ENCODE measurements around the gene DOC2B.

DOC2B gene

DNA sequence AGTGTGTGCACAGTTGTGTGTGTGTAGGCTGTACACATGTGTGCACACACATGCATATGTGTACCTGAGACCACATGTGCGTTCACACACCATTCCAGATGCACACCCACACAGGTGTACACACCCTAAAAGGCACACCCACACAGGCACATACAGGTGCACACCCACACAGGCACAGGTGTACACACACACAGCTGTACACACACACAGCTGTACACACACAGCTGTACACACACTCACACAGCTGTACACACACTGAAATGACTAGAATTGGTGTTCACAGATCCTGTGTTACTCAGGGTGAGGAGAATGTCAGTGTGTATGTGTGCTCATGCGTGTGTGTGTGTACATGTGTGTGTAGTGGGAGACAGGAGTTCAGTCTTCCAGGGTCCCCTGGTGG is 15.9 kb upstream of the DOC2B start:
- Histone ChIP-seq H2AFZ (ENCODE audit: insufficient read depth, low read length, poor library complexity) (no peak overlapping the region), H4K12ac (ENCODE audit: low read depth, low read length) (no peak overlapping the region), H3K4me1 (ENCODE audit: control insufficient read depth in 1 of 2, insufficient read depth in 2 of 2, low read length in 2 of 2) (no peaks in the 10 kb centered on the region), H2BK5ac (ENCODE audit: low read depth, low read length, poor library complexity) (no peak overlapping the region), H3K79me1 (ENCODE audit: low read length) (no peaks in the 10 kb centered on the region), H3K27ac (ENCODE audit: low read depth, low read length) (no peak overlapping the region), H2AK5ac (ENCODE audit: low read length) (no peak overlapping the region), H3K4me2 (ENCODE audit: low read length) (no peak overlapping the region), H2BK120ac (ENCODE audit: insufficient read depth, low read length, poor library complexity) (no peak overlapping the region), H4K8ac (ENCODE audit: low read depth, low read length) (no peak overlapping the region), H3K23ac (ENCODE audit: low read length) (no peak overlapping the region), H3K79me2 (ENCODE audit: control insufficient read depth, insufficient read depth, low read length, poor library complexity) (no peaks in the 10 kb centered on the region), H3K36me3 (ENCODE audit: control insufficient read depth in 1 of 2, insufficient read depth in 2 of 2, low read length in 2 of 2) (no peaks in the 10 kb centered on the region), H3K18ac (ENCODE audit: low read length) (no peak overlapping the region), H3K4me3 (ENCODE audit: low read depth, low read length) (no peak overlapping the region), H3K4ac (ENCODE audit: low read depth, low read length) (no peak overlapping the region), H4K91ac (ENCODE audit: low read depth, low read length) (no peak overlapping the region), H3K27me3 (ENCODE audit: insufficient read depth, low read length) (no peaks in the 10 kb centered on the region), H3K9ac (ENCODE audit: low read length) (no peak overlapping the region), H2BK12ac (ENCODE audit: low read length) (no peak overlapping the region), H3K14ac (ENCODE audit: low read length) (no peak overlapping the region), H3K9me3 (ENCODE audit: insufficient read depth, low read depth, low read length) (peaks cover 4% of the 10 kb centered on the region)
- DNase-seq, result no peak
- WGBS (ENCODE audit: extremely low coverage, insufficient coverage, insufficient read length), result no CpG with 5 or more reads among the region's 2 CpGs

DNA sequence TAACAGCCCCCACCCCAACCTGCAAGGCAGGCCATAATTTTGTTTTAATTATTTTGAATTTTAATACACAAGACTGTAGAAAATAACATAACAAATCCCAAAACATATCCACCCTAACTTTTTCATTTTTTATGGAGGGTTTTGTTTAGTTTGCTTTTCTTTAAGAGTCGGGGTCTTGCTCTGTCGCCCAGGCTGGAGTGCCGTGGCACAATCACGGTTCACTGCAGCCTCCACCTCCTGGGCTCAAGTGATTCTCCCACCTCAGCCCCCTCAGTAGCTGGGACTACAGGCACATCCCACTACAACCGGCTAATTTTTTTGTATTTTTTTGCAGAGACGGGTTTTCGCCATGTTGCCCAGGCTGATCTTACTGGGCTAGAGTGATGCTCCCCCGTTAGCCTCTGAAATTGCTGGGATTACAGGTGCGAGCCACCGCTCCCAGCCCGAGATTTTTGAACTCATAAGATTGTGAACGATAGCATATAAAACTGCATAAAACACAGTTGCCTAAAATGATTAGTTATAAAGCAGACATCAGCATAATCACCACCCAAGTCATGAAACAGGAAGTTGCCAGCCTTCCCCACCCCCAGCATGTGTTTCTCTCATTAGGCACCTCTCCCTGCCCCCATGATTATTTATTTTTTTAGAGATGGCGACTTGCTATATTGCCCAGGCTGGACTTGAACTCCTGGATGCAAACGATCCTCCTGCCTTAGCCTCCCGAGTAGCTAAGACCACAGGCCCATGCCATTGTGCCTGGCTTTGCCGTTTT is 13.6 kb upstream of the DOC2B start:
- H4K8ac ChIP-seq (ENCODE audit: low read depth, low read length), result no peak overlapping the region
- no peak overlapping the region for H3K18ac ChIP-seq (ENCODE audit: low read length)
- H3K79me1 ChIP-seq (ENCODE audit: low read length), result no peaks in the 10 kb centered on the region
- H3K36me3 ChIP-seq (ENCODE audit: control insufficient read depth in 1 of 2, insufficient read depth in 2 of 2, low read length in 2 of 2), result no peaks in the 10 kb centered on the region
- no peaks in the 10 kb centered on the region for H3K79me2 ChIP-seq (ENCODE audit: control insufficient read depth, insufficient read depth, low read length, poor library complexity)
- WGBS (ENCODE audit: extremely low coverage, insufficient coverage, insufficient read length), result no CpG with 5 or more reads among the region's 16 CpGs
- no peak overlapping the region for H3K9ac ChIP-seq (ENCODE audit: low read length)
- H4K12ac ChIP-seq (ENCODE audit: low read depth, low read length), result no peak overlapping the region
- H3K27me3 ChIP-seq (ENCODE audit: insufficient read depth, low read length), result no peaks in the 10 kb centered on the region
- H2BK12ac ChIP-seq (ENCODE audit: low read length), result no peak overlapping the region
- no peak overlapping the region for H2BK5ac ChIP-seq (ENCODE audit: low read depth, low read length, poor library complexity)
- H3K4me3 ChIP-seq (ENCODE audit: low read depth, low read length), result no peak overlapping the region
- H2BK120ac ChIP-seq (ENCODE audit: insufficient read depth, low read length, poor library complexity), result no peak overlapping the region
- no peak overlapping the region for H4K91ac ChIP-seq (ENCODE audit: low read depth, low read length)
- no peak overlapping the region for H2AFZ ChIP-seq (ENCODE audit: insufficient read depth, low read length, poor library complexity)
- no peak overlapping the region for H3K27ac ChIP-seq (ENCODE audit: low read depth, low read length)
- H3K4me2 ChIP-seq (ENCODE audit: low read length), result no peak overlapping the region
- H3K4ac ChIP-seq (ENCODE audit: low read depth, low read length), result no peak overlapping the region
- H3K9me3 ChIP-seq (ENCODE audit: insufficient read depth, low read depth, low read length), result peaks cover 3% of the 10 kb centered on the region
- DNase-seq, result no peak
- H3K4me1 ChIP-seq (ENCODE audit: control insufficient read depth in 1 of 2, insufficient read depth in 2 of 2, low read length in 2 of 2), result no peaks in the 10 kb centered on the region
- no peak overlapping the region for H3K23ac ChIP-seq (ENCODE audit: low read length)
- no peak overlapping the region for H3K14ac ChIP-seq (ENCODE audit: low read length)
- no peak overlapping the region for H2AK5ac ChIP-seq (ENCODE audit: low read length)

DNA sequence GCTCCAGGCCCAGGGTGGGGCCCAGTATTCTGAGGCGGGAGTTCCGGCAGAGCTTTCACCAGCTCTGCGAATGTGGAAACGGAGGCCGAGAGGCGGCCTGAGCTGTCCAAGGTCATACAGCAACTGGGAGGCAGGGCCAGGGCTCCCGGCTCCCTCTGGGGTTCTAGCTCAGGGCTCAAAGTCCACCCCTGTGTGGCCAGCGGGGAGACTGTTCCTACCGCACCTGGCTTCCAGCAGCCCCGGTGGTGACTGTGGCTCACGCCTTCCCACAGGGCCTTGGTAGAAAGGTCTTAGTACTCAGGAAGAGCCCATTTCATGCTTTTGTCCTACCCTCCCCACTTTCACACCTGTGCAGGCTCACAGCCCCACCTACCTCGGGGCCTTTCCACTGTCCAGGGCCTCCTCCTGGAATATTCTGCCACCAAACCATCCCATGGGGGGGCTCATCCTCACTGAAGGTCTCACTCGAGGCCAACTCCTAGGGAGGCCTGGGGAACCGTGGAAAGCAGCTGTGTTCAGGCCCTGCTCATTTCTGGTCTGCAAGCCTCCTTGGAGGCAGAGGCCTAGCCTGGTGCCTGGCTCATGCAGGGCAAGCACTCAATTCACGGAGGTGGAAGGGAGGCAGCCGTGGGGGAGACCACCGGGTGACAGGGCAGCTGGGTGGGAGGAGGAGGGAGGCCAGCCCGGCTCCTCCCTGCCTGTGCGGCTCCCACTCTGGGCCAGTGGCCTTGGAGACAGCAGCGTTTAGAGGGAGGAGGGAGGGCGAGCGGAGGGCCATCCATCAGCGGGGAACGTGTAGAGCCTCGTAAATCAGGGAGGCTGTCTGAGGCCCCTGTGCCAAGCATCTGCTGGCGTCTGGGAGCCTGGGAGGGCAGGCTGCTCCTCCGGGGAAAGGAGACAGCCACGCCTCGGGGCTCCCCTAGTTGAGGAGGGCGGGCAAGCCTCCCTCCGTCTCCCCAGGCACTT is 12.7 kb upstream of the DOC2B start:
- H2AK5ac ChIP-seq (ENCODE audit: low read length), result no peak overlapping the region
- H2BK5ac ChIP-seq (ENCODE audit: low read depth, low read length, poor library complexity), result no peak overlapping the region
- no peak overlapping the region for H4K12ac ChIP-seq (ENCODE audit: low read depth, low read length)

DNA sequence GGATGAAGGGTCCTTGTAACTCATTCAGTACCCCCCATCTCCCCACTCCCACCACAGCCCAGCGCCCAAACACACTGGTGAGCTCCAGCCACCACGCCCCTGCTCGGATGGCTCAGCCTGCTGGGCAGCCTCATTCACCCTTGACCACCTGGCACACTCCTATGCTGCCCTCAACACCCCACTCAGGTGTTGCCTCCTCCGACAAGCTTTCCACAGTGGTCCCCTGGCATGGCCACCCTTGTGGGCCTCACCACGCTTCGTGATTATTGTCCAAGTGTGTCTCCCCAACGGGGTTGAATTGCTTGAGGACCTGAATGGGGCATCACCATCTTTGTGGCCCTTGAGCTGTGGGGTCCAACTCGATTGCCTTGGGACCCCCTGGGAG is 12.0 kb upstream of the DOC2B start:
- Histone ChIP-seq H3K79me1 (ENCODE audit: low read length) (no peaks in the 10 kb centered on the region), H2BK12ac (ENCODE audit: low read length) (no peak overlapping the region), H2BK120ac (ENCODE audit: insufficient read depth, low read length, poor library complexity) (no peak overlapping the region), H3K23ac (ENCODE audit: low read length) (no peak overlapping the region), H4K8ac (ENCODE audit: low read depth, low read length) (no peak overlapping the region), H3K4me2 (ENCODE audit: low read length) (no peak overlapping the region), H3K9me3 (ENCODE audit: insufficient read depth, low read depth, low read length) (peaks cover 3% of the 10 kb centered on the region), H3K14ac (ENCODE audit: low read length) (no peak overlapping the region), H2AK5ac (ENCODE audit: low read length) (no peak overlapping the region), H4K12ac (ENCODE audit: low read depth, low read length) (no peak overlapping the region), H2BK5ac (ENCODE audit: low read depth, low read length, poor library complexity) (no peak overlapping the region), H3K27me3 (ENCODE audit: insufficient read depth, low read length) (no peaks in the 10 kb centered on the region), H3K4me3 (ENCODE audit: low read depth, low read length) (no peak overlapping the region), H3K27ac (ENCODE audit: low read depth, low read length) (no peak overlapping the region), H3K36me3 (ENCODE audit: control insufficient read depth in 1 of 2, insufficient read depth in 2 of 2, low read length in 2 of 2) (no peaks in the 10 kb centered on the region), H3K4me1 (ENCODE audit: control insufficient read depth in 1 of 2, insufficient read depth in 2 of 2, low read length in 2 of 2) (no peaks in the 10 kb centered on the region), H3K9ac (ENCODE audit: low read length) (no peak overlapping the region), H3K4ac (ENCODE audit: low read depth, low read length) (no peak overlapping the region), H3K79me2 (ENCODE audit: control insufficient read depth, insufficient read depth, low read length, poor library complexity) (no peaks in the 10 kb centered on the region), H4K91ac (ENCODE audit: low read depth, low read length) (no peak overlapping the region), H2AFZ (ENCODE audit: insufficient read depth, low read length, poor library complexity) (no peak overlapping the region), H3K18ac (ENCODE audit: low read length) (no peak overlapping the region)
- WGBS (ENCODE audit: extremely low coverage, insufficient coverage, insufficient read length), result no CpG with 5 or more reads among the region's 8 CpGs
- no peak for DNase-seq

More for the DNA sequence above, 12.7 kb upstream of the DOC2B start:
- Histone ChIP-seq H3K9ac (ENCODE audit: low read length) (no peak overlapping the region), H3K18ac (ENCODE audit: low read length) (no peak overlapping the region), H3K23ac (ENCODE audit: low read length) (no peak overlapping the region), H3K14ac (ENCODE audit: low read length) (no peak overlapping the region), H3K4ac (ENCODE audit: low read depth, low read length) (no peak overlapping the region), H3K4me3 (ENCODE audit: low read depth, low read length) (no peak overlapping the region), H3K9me3 (ENCODE audit: insufficient read depth, low read depth, low read length) (peaks cover 3% of the 10 kb centered on the region), H4K91ac (ENCODE audit: low read depth, low read length) (no peak overlapping the region), H3K4me1 (ENCODE audit: control insufficient read depth in 1 of 2, insufficient read depth in 2 of 2, low read length in 2 of 2) (no peaks in the 10 kb centered on the region), H3K36me3 (ENCODE audit: control insufficient read depth in 1 of 2, insufficient read depth in 2 of 2, low read length in 2 of 2) (no peaks in the 10 kb centered on the region), H3K27ac (ENCODE audit: low read depth, low read length) (no peak overlapping the region), H2BK12ac (ENCODE audit: low read length) (no peak overlapping the region), H3K4me2 (ENCODE audit: low read length) (no peak overlapping the region), H2AFZ (ENCODE audit: insufficient read depth, low read length, poor library complexity) (no peak overlapping the region), H2BK120ac (ENCODE audit: insufficient read depth, low read length, poor library complexity) (no peak overlapping the region), H4K8ac (ENCODE audit: low read depth, low read length) (no peak overlapping the region), H3K27me3 (ENCODE audit: insufficient read depth, low read length) (no peaks in the 10 kb centered on the region), H3K79me2 (ENCODE audit: control insufficient read depth, insufficient read depth, low read length, poor library complexity) (no peaks in the 10 kb centered on the region), H3K79me1 (ENCODE audit: low read length) (no peaks in the 10 kb centered on the region)
- DNase-seq, result no peak
- WGBS (ENCODE audit: extremely low coverage, insufficient coverage, insufficient read length), result no CpG with 5 or more reads among the region's 31 CpGs
